ENCODE measurements around the gene NEIL3.
A peak's percentile ranks its signal among the peaks of the same experiment; 100 is the strongest.

Gene NEIL3

GRCh38 chr4:177309522-177310371 is at the start of gene NEIL3:
Gene NEIL3, plus strand, starts transcription at chr4:177309874. Its CDS starts 80 bp downstream, at chr4:177309954.
- peak; percentile 8 to 89 (median 76) for DNase-seq

DNA sequence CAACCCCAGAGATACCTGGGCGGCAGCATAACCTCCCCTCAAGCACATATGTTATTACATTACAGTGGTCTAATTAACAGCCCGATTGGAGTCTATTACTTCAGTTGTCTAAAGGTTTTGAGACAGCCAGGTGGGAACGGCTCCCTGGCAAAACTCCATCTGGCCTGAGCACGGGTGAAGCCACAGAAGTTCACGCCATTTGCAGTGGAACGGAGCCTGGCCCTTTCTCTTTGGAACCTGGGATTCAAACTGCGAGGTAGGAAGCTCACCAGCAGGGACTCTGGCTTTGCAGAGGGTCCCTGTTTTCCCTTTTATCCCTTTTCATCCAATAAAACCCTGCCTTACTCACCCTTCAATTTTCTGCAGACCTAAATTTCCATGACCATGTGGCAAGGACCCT is 45.9 kb upstream of the NEIL3 start:
- DNase-seq = no peak

DNA sequence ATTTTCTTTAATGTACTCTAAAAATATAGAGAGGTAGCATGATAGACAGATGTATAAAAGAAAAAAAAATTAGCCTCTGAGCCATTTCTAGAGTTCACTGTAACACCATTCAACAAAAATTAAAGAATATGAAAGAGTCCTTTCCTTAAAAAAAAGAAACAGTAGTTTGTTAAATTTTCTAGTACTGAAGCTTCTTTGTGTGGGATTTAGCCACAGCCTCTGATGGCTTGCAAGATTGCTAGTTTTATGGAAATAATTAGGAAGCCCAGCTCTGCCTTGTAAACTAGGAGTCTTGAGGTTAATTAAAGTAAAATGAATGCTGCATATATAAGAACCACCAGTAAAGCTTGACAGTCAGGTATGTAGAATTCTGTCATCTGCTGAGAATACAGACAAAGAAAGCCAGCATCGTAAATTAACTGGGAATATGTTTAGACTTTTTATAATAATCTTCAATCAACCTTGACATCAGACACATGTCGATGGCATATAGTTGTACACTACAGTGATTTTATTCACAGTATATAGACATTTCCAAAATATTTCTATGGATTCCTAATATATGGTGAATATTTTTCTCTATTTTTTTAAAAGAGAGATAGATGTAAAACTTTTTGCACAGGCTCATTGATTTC is 44.8 kb upstream of the NEIL3 start:
- DNase-seq = no peak

- DNase-seq = no peak
Observed at GRCh38 chr4:177265729-177266128, 43.9 kb upstream of the NEIL3 start.

DNA sequence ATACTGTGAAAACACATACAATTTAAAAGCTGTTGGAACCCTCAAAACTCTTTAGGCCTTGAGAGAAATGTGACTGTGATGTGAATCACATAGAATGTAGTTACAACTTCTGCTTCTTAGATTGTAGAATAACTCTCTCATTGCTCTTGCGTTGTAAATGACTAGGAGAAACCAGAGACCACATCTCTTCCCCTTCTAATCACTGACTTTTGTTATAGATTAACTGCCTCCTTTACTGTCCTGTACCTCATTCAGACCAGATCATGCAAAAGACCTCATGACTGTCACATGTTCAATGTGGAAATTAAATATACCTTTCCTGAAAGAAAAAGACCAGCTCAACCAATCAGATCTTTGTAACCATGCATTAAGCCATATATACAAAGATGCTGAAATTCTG is 43.2 kb upstream of the NEIL3 start:
- DNase-seq = no peak

DNA sequence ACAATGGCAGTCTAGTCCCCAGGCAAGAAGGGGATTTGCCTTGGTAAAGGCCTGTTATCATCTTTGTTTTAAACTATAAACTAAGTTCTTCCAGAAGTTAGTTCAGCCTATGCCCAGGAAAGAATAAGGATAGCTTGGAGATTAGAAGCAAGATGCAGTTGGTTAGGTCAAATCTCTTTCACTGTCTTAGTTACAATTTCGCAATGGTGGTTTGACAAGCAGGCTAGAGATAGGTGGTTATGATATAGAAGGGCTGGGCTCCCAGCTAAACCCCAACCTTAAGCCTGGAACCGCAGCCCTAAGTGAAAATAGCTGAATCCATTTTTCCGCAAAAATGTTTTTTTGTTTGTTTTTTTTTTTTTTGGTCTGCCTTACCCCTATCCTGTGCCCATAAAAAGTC is 41.8 kb upstream of the NEIL3 start:
- DNase-seq = no peak

GRCh38 chr4:177271091-177271490 is 38.6 kb upstream of the NEIL3 start:
- no peak for DNase-seq

DNA sequence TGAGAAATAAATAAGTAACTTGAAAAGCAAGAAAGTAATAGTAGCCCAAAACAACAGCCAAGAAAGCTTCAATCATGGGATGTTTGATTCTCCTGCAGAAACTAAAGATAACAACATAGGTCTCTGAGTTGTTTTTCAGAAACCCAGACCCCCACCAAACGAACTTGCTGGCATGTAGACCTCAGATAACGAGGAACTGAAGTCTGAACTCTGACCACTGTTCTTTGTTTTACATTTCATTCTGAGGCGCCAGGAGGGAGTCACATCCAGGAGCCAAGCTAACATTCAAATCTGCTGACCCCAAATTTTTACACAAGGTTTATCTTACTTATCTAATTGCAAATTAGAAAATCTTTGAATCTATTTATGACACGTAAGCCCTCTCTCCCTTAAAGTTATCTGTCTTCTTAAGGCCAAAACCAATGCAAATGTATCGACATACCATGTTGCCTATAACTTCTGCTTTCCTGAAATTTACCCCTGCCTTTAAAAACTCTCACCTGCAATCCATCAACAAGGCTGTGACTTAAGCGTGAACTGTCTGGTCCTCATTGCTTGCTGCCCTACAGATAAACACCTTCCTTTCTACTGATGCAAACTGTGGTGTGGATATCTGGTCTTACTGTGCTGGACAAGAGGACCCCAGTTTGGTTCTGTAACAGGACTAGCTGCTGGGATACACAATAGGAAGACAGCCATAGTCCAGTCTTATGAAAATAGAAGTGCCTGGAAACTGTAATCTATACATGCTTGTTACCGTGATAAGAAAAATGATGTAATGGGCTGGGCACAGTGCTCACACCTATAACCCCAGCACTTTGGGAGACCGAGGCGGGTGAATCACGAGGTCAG is 37.5 kb upstream of the NEIL3 start:
- no peak for DNase-seq

- DNase-seq = no peak
Observed at GRCh38 chr4:177275999-177276398, 33.7 kb upstream of the NEIL3 start.

- no peak for DNase-seq
Observed at GRCh38 chr4:177281351-177281909, 28.2 kb upstream of the NEIL3 start.

- no peak for DNase-seq
Observed at GRCh38 chr4:177282284-177282835, 27.3 kb upstream of the NEIL3 start.

DNA sequence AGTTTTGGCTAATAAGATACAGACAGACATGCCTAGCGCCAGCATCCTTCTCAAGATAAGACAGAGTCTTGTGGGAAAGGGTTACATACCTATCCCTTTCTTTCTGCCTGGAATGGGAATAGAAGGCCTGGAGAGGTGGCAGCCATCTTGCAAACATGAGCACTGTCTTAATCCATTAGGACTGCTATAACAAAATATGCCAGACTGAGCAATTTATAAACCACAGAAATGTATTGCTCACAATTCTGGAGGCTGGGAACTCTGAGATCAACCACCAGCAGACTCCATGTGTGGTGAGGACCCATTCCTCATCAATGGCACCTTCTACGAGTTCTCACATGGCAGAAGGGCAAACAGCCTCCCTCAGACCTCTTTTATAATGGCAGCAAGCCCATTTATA is 26.5 kb upstream of the NEIL3 start:
- DNase-seq = no peak

- DNase-seq = no peak
Observed at GRCh38 chr4:177285953-177286352, 23.7 kb upstream of the NEIL3 start.

DNA sequence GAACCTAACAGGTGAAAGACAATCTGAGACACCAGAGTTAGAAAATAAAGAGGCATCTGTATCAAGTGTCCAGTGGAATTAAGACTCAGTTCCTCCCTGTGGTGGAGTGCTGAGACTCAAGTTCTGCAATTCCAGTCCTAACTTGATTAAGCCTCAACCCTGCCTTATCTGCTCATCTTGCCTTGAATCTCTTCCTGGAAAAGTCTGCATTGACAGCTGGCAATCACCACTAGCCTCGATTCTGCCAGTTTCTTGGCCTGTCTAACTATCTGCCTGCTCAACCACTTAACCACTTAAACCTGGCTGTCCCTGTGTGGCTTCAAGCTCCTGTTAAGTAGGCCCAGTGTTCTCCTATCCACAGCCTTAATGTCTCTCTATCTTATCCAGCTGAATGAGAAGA is 22.4 kb upstream of the NEIL3 start:
- DNase-seq = no peak

DNA sequence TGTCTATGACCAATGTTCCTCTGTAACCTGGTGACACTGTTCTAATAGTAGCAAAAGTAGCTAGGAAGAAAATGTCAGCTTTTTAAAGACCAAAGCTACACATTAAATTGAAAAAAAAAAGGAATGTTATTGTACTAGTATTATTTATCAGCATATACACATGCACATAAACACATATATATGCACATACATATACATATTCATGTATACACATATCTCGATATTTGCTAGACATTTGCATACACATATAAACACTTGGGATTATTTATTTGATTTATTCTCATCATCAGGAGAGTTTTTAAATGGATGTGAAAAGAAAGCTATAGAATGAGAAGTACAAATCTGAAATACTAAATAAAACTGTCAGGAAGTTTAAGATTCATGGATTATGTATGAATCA is 21.3 kb upstream of the NEIL3 start:
- no peak for DNase-seq

GRCh38 chr4:177290780-177291179 is 18.9 kb upstream of the NEIL3 start:
- DNase-seq = no peak

- no peak for DNase-seq
Observed at GRCh38 chr4:177292171-177292570, 17.5 kb upstream of the NEIL3 start.

GRCh38 chr4:177293208-177294033 is 16.3 kb upstream of the NEIL3 start:
- no peak for DNase-seq

GRCh38 chr4:177297785-177298391 is 11.8 kb upstream of the NEIL3 start:
- no peak for DNase-seq

DNA sequence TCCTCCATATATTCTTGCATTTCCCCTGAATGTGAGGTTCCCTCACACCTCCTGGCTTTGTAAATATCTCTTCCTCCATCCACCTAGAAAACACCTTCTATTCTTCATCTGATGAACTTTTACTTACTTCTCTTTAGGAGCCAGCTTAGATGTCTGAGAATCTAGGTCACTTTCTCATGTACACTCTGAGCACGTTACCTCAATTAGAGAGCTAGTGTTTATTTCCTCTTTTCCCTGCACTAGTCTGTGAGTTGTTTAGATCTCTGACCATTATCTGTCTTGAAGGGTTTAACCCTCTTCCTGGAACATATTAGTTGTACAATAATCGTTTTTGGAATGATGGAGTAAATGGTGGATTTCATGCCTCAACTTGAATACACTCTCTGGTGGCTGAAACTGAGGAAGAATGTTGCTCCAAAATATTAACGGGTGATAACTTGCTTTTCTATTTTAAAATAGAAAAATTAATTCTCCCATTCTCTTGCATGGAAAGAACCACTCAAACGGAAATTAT is 8.5 kb upstream of the NEIL3 start:
- DNase-seq = no peak

All from hypothalamus (tissue), 51 donors.